ENCODE results near the gene FAT2.

Gene FAT2

GRCh38 chr5:151591144-151591819 is at the start of gene FAT2:
Gene FAT2 (minus strand): TSS chr5:151591331. CDS start chr5:151568931, 22,400 bp downstream.
- no peak for TF ChIP-seq CTCF (IDR thresholded peaks at IDR 0.05; ENCODE audit: control extremely low read depth, extremely low read depth, low read depth, missing control alignments)
- ChIA-PET CTCF (interaction anchor here (2.0 to 2.2 kb wide), 2 partner anchors 10 to 61 kb away, joined by 6 read pairs; no protein-coding TSS in a partner anchor), POLR2A (no interaction called here)
- no peak for DNase-seq (ENCODE audit: extremely low spot score)

- TF ChIP-seq CTCF (IDR thresholded peaks at IDR 0.05; ENCODE audit: control extremely low read depth, extremely low read depth, low read depth, missing control alignments) = no peak
- DNase-seq (ENCODE audit: extremely low spot score) = no peak
- ChIA-PET CTCF (interaction anchor here (0.6 to 7.5 kb wide), 7 partner anchors 9 to 322 kb away, joined by 3 to 72 read pairs (median 4); no protein-coding TSS in a partner anchor), POLR2A (no interaction called here)
Observed at GRCh38 chr5:151638619-151639018, 47.5 kb upstream of the FAT2 start.

- DNase-seq (ENCODE audit: extremely low spot score) = no peak
- no peak for TF ChIP-seq CTCF (IDR thresholded peaks at IDR 0.05; ENCODE audit: control extremely low read depth, extremely low read depth, low read depth, missing control alignments)
- CTCF ChIA-PET = interaction anchor here (1.0 to 7.5 kb wide), 4 partner anchors 15 to 322 kb away, joined by 3 to 72 read pairs (median 5); no protein-coding TSS in a partner anchor
- POLR2A ChIA-PET = interaction anchor here (0.5 kb wide), 1 partner anchor 1615 kb away, joined by 5 read pairs; no protein-coding TSS in a partner anchor
Observed at GRCh38 chr5:151637676-151638075, 46.5 kb upstream of the FAT2 start.

GRCh38 chr5:151633892-151634291 is 42.8 kb upstream of the FAT2 start:
- no peak for DNase-seq (ENCODE audit: extremely low spot score)
- ChIA-PET POLR2A (no interaction called here), CTCF (interaction anchor here (0.8 to 0.9 kb wide), 2 partner anchors 18 to 111 kb away, joined by 4 to 5 read pairs; no protein-coding TSS in a partner anchor)
- TF ChIP-seq CTCF (IDR thresholded peaks at IDR 0.05; ENCODE audit: control extremely low read depth, extremely low read depth, low read depth, missing control alignments) = no peak

- no peak for DNase-seq (ENCODE audit: extremely low spot score)
- TF ChIP-seq CTCF (IDR thresholded peaks at IDR 0.05; ENCODE audit: control extremely low read depth, extremely low read depth, low read depth, missing control alignments) = no peak
- CTCF ChIA-PET = interaction anchor here (0.8 kb wide), 2 partner anchors 19 to 110 kb away, joined by 3 to 4 read pairs; no protein-coding TSS in a partner anchor
- POLR2A ChIA-PET = no interaction called here
Observed at GRCh38 chr5:151632941-151633340, 41.8 kb upstream of the FAT2 start.

- no peak for TF ChIP-seq CTCF (IDR thresholded peaks at IDR 0.05; ENCODE audit: control extremely low read depth, extremely low read depth, low read depth, missing control alignments)
- ChIA-PET CTCF (interaction anchor here (0.8 to 1.3 kb wide), 2 partner anchors 16 to 19 kb away, joined by 3 read pairs; no protein-coding TSS in a partner anchor), POLR2A (no interaction called here)
- no peak for DNase-seq (ENCODE audit: extremely low spot score)
Observed at GRCh38 chr5:151632524-151632923, 41.4 kb upstream of the FAT2 start.

Data from GM10248 (cell line).